Prostate gland (tissue), 2 donors: Measurements from ENCODE around the gene SYT17. TPM values are rescaled to one million over a fixed set of nuclear protein-coding genes. Genes with fewer than 3 reads are reported as not detected.

Experiments used
- DNase-seq: peaks from one replicate; pipeline ENCODE4 v3.0.0-alpha.2; 2019; ENCODE audit warnings: low spot score
- H3K27ac ChIP-seq, 2 donors: fragments of 200-600 bp; sonication (generic); 2 replicates each; pipeline ENCODE4 v1.5.1; 2017 to 2019
- H3K27me3 ChIP-seq: fragments of 200-600 bp; sonication (generic); replicated peaks from 2 replicates; pipeline ENCODE4 v1.5.1; 2019; ENCODE audit not compliant: insufficient read depth
- H3K36me3 ChIP-seq, 2 donors: fragments of 200-600 bp; sonication (generic); 1 replicate in 1 of 2; 2 replicates in 1 of 2; pipeline versions ENCODE4 v1.5.1 to v1.8.1; 2017 to 2019
- H3K4me1 ChIP-seq: fragments of 200-600 bp; sonication (generic); replicated peaks from 2 replicates; pipeline ENCODE4 v1.5.1; 2019
- H3K4me3 ChIP-seq, 2 donors: fragments of 200-600 bp; sonication (generic); 2 replicates each; pipeline ENCODE4 v1.5.1; 2017 to 2019
- H3K9me3 ChIP-seq: fragments of 200-600 bp; sonication (generic); 2 replicates; pipeline ENCODE4 v1.5.1; 2017
- POLR2A ChIP-seq: fragments of 450-650 bp; IDR thresholded peaks from one replicate; pipeline ENCODE4 v1.6.1; 2016; ENCODE audit warnings: antibody characterized with exemption, mild to moderate bottlenecking
- POLR2AphosphoS5 ChIP-seq: sonication (generic); formaldehyde crosslinking; IDR thresholded peaks from one replicate; pipeline ENCODE4 v1.6.1; 2017; ENCODE audit warnings: antibody characterized with exemption
- WGBS: methylation state at CpG from one replicate; pipeline ENCODE4 v1.1.5; 2018; 5-methylcytosine and 5-hydroxymethylcytosine counted together
- intact Hi-C: fragments of 100-400 bp; cut with DNase I; formaldehyde crosslinking; loops from one replicate; pipeline ENCODE4 v1.14.2; 2022
- total RNA-seq, 2 donors: library from RNA; depleted of rRNA; stranded (reverse); fragments of >200 nt; gene quantifications; one replicate each; pipeline ENCODE4 v1.1.0, GENCODE V29; 2016
- TF ChIP-seq, protein P1 (sequence below), 4 experiments: fragments of 200-600 bp in 2 of 4; fragments of 450-650 bp in 2 of 4; sonication (generic) in 2 of 4; IDR thresholded peaks; 1 replicate in 3 of 4; 2 replicates in 1 of 4; pipeline ENCODE4 v1.5.1; 2016 to 2019; ENCODE audit warnings: antibody characterized with exemption in 4 of 4, mild to moderate bottlenecking in 2 of 4, moderate library complexity in 2 of 4

The SYT17 gene
- total RNA-seq, 2 donors from 2014 or later = 24.3 to 32.4 TPM

DNA sequence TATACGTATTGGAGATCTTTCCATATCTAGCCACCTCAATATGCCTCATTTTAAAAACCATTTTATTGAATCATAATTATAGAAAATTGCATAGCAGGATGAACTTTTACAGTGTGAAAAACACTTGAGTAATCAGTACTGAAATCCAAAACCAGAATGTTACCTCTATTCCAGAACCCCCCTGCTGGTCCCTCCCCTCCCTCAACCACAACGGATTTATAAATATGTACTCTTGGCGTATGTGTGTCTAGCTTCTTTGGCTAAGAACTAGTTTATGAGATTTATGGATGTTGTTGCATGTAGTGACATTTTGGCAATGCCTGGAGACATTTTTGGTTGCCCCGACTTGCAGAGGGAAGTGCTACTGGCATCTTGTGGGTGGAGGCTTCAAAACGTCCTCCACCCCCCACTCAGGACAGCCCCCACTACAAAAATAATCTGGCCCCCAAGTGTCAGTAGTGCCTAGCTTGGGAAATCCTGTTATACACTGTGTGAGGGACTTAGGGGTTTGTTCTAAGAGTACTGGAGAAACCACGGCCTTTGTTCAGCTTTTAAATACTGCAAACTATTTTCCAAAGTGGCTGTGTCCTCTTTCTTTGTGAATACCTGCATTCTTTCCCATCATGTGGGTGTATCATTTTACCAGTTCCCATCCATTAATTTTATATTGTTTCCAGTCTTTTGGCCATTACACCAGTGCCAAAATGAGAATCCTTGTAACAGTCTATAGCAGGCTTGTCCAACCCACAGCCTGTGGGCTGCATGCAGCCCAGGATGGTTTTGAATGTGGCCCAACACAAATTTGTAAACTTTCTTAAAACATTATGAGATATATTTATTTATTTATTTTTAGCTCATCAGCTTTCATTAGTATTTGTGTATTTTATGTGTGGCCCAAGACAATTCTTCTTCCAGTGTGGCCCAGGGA lies 30.6 kb upstream of the SYT17 start:
- Histone ChIP-seq H3K9me3 (no peaks in the 10 kb centered on the region), H3K27ac (peak overlapping the region; percentile 46 to 62), H3K36me3 (no peaks in the 10 kb centered on the region), H3K4me1 (peaks cover 15% of the 10 kb centered on the region), H3K27me3 (no peaks in the 10 kb centered on the region), H3K4me3 (no peak overlapping the region)
- no peak for TF ChIP-seq POLR2A
- TF ChIP-seq, protein P1, sequence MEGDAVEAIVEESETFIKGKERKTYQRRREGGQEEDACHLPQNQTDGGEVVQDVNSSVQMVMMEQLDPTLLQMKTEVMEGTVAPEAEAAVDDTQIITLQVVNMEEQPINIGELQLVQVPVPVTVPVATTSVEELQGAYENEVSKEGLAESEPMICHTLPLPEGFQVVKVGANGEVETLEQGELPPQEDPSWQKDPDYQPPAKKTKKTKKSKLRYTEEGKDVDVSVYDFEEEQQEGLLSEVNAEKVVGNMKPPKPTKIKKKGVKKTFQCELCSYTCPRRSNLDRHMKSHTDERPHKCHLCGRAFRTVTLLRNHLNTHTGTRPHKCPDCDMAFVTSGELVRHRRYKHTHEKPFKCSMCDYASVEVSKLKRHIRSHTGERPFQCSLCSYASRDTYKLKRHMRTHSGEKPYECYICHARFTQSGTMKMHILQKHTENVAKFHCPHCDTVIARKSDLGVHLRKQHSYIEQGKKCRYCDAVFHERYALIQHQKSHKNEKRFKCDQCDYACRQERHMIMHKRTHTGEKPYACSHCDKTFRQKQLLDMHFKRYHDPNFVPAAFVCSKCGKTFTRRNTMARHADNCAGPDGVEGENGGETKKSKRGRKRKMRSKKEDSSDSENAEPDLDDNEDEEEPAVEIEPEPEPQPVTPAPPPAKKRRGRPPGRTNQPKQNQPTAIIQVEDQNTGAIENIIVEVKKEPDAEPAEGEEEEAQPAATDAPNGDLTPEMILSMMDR (IDR thresholded peaks at IDR 0.05) = peak in 1 of 4 experiments; percentile 13
- peak; percentile 85 for TF ChIP-seq POLR2AphosphoS5
- DNase-seq = peak; percentile 75
- intact Hi-C loops = loop anchor here (10.0 kb wide), 1 partner anchor 53 kb away; no protein-coding TSS in a partner anchor
- WGBS = 3% methylated on average over 6 of the region's 6 CpGs

DNA sequence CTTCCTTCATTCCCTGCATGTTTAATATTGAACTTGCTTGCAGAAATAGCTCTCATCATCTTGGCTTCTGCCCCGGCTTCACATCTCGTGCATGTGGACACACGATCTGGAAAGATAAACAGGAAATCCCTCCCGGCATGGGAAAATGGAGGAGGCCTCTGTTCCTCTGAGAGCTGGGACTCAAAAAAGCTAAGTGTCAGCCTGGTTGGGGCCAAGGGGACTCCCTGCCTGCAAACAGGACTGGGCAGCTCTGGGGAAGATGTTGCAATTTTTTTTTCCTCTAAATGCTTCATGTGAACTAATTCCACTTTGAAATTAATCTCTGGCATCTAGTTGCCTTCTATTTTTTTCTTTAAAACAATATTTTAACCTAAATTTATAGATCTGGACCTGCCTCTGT lies 29.4 kb upstream of the SYT17 start:
- no peaks in the 10 kb centered on the region for H3K27me3 ChIP-seq
- no peaks in the 10 kb centered on the region for H3K9me3 ChIP-seq
- intact Hi-C loops = loop anchor here (10.0 kb wide), 1 partner anchor 54 kb away; no protein-coding TSS in a partner anchor
- DNase-seq = peak; percentile 96
- peaks cover 20% of the 10 kb centered on the region for H3K4me1 ChIP-seq
- WGBS = 1% methylated on average over 4 of the region's 4 CpGs
- no peaks in the 10 kb centered on the region for H3K36me3 ChIP-seq
- H3K4me3 ChIP-seq = no peak overlapping the region
- H3K27ac ChIP-seq = peak overlapping the region; percentile 55 to 62
- TF ChIP-seq, protein P1 (IDR thresholded peaks at IDR 0.05) = no peak
- TF ChIP-seq POLR2AphosphoS5 (peak; percentile 97), POLR2A (no peak)

DNA sequence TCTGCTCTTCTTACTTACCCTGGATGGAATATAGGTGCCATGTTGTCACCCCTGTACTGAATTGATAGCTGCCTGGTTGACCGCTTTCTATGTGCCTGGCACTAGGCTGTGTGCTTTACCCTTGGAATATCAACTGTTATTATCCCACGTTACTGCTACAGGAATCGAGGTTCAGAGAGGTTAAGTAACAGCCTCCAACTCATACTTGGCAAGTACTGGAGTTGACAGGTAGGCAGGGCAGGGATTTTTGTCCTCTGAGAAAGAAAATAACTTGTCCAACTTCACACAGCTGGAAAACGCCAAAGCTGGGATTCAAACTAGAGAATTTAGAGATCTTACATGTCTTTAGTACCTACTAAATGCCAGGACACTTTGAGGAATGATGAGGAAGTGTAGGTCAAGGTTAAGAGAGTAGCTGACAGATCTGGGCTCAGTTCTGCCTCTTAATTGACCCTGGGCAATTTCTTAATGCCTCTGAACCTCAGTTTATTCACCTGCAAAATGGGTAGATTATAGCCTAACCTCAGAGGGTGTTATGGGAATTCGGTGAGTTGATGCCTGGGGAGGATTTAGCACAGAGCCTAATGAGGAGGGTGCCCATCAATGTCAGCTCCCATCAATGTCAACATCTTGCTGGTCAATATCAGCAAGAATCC lies 28.5 kb upstream of the SYT17 start:
- Histone ChIP-seq H3K36me3 (no peaks in the 10 kb centered on the region), H3K4me1 (peaks cover 24% of the 10 kb centered on the region), H3K9me3 (no peaks in the 10 kb centered on the region), H3K27ac (peak overlapping the region; percentile 50 to 55), H3K4me3 (no peak overlapping the region), H3K27me3 (no peaks in the 10 kb centered on the region)
- DNase-seq = no peak
- TF ChIP-seq POLR2A (no peak), POLR2AphosphoS5 (no peak)
- TF ChIP-seq, protein P1 (IDR thresholded peaks at IDR 0.05) = no peak
- WGBS = 64% methylated on average over 5 of the region's 5 CpGs
- intact Hi-C loops = loop anchor here (10.0 kb wide), 1 partner anchor 55 kb away; no protein-coding TSS in a partner anchor

DNA sequence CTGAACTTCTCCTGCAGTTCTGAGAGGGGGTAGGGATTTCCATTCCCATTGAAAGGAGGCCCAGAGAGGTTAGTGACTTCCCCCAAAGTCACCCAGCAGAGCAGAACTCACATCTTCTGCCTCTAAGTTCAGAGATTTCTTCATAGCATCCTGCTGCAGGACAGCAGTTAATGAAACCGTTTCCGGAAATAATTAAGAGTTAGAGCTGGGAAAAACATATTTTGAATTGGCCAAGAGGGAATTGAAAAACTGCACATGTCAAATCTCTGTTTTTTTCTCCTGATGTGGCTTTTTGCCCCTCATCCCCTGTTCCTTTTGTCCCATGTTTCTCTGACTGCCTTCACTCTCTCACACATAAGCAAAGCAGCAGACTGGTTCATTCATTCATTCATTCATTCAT lies 27.6 kb upstream of the SYT17 start:
- H3K27me3 ChIP-seq = no peaks in the 10 kb centered on the region
- intact Hi-C loops = no loop called here
- no peak for DNase-seq
- H3K36me3 ChIP-seq = no peaks in the 10 kb centered on the region
- no peaks in the 10 kb centered on the region for H3K9me3 ChIP-seq
- WGBS = 63% methylated on average over 2 of the region's 2 CpGs
- H3K4me3 ChIP-seq = no peak overlapping the region
- H3K27ac ChIP-seq = peak overlapping the region in 1 of 2 donors; percentile 55
- TF ChIP-seq, protein P1 (IDR thresholded peaks at IDR 0.05) = no peak
- TF ChIP-seq POLR2AphosphoS5 (no peak), POLR2A (no peak)
- peaks cover 25% of the 10 kb centered on the region for H3K4me1 ChIP-seq
